Stimulated activated effector memory CD8-positive, alpha-beta T cell treated with anti-CD3 and anti-CD28 coated beads, Interleukin-12 subunit alpha, Interleukin-12 subunit beta, amount 100 ng/mL, for 72 hours (primary cell): ENCODE results near the gene OBSCN.

Experiments
- ATAC-seq: fragments of 150-1000 bp; cut with Tn5 transposase; 2 replicates; pipeline ENCODE4 v1.10.0; 2021
- DNase-seq, 2 donors: peaks; one replicate each; pipeline ENCODE4 v3.0.0; 2021 to 2022; ENCODE audit warnings: low spot score in 2 of 2
- H3K27ac Mint-ChIP-seq: one replicate; pipeline ENCODE4 v1.8.0; 2022; ENCODE audit warnings: mild to moderate bottlenecking, mixed read lengths
- H3K36me3 Mint-ChIP-seq: one replicate; pipeline ENCODE4 v1.8.0; 2022; ENCODE audit warnings: mild to moderate bottlenecking, mixed read lengths
- H3K4me1 Mint-ChIP-seq: one replicate; pipeline ENCODE4 v1.8.0; 2022; ENCODE audit warnings: mixed read lengths
- H3K4me3 Mint-ChIP-seq: one replicate; pipeline ENCODE4 v1.8.0; 2022; ENCODE audit warnings: mild to moderate bottlenecking, mixed read lengths
- H3K9me3 Mint-ChIP-seq: one replicate; pipeline ENCODE4 v1.8.0; 2022; ENCODE audit warnings: mixed read lengths

Gene OBSCN

GRCh38 chr1:228308628-228309325 lies 100.9 kb downstream of the OBSCN start:
- Mint-ChIP-seq H3K4me3 (no peak overlapping the region), H3K4me1 (no peaks in the 10 kb centered on the region), H3K36me3 (no peaks in the 10 kb centered on the region), H3K9me3 (peaks cover 3% of the 10 kb centered on the region), H3K27ac (no peak overlapping the region)
- ATAC-seq (no peak), DNase-seq (no peak)

DNA sequence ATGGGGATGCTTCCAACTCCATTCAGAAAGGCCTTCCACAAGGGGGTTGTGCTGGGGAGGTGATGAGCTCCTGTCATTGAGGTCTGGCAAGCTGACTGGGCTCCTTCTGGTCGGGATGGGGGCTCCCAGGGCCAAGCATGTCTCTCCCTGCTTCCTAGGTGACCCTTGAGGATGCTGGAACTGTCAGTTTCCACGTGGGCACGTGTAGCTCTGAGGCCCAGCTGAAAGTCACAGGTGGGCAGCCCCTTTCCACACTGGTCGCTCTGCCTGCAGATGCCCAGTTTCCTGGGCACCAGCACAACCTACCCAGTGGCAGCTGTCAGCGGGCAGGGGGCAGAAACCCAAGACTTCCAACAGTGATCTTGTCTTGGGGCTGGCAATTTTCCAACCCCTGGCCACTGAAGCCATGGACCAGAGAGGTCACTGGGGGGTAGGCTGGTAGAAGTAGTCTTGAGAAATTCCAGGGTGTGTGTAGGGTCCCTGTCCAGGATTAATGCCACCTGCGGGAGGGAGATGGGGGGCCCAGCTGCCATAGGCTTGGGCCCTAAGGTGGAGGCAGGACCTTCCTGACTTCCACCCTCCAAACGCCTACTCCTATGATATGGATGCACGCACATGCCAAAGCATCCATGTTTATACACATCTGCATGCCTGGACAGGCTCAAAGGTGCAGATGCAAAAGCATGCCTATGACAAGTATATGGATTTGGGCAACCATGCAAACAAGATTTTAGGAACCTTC lies 101.7 kb downstream of the OBSCN start:
- H3K4me1 Mint-ChIP-seq, result no peaks in the 10 kb centered on the region
- H3K27ac Mint-ChIP-seq, result no peak overlapping the region
- H3K4me3 Mint-ChIP-seq, result no peak overlapping the region
- H3K9me3 Mint-ChIP-seq, result no peaks in the 10 kb centered on the region
- no peak for ATAC-seq
- no peaks in the 10 kb centered on the region for H3K36me3 Mint-ChIP-seq
- no peak for DNase-seq

- ATAC-seq (no peak), DNase-seq (no peak)
- Mint-ChIP-seq H3K4me3 (no peak overlapping the region), H3K36me3 (no peaks in the 10 kb centered on the region), H3K9me3 (no peaks in the 10 kb centered on the region), H3K4me1 (no peaks in the 10 kb centered on the region), H3K27ac (no peak overlapping the region)
These were observed 102.4 kb downstream of the OBSCN start for GRCh38 chr1:228310162-228310792.

GRCh38 chr1:228311091-228311490 lies 103.2 kb downstream of the OBSCN start:
- Mint-ChIP-seq H3K4me3 (no peak overlapping the region), H3K36me3 (no peaks in the 10 kb centered on the region), H3K27ac (no peak overlapping the region), H3K4me1 (no peaks in the 10 kb centered on the region), H3K9me3 (no peaks in the 10 kb centered on the region)
- no peak for ATAC-seq
- no peak for DNase-seq

GRCh38 chr1:228312136-228312764 lies 104.4 kb downstream of the OBSCN start:
- Mint-ChIP-seq H3K27ac (no peak overlapping the region), H3K4me3 (no peak overlapping the region), H3K9me3 (no peaks in the 10 kb centered on the region), H3K36me3 (no peaks in the 10 kb centered on the region), H3K4me1 (no peaks in the 10 kb centered on the region)
- ATAC-seq (no peak), DNase-seq (no peak)

GRCh38 chr1:228313536-228314277 lies 105.9 kb downstream of the OBSCN start:
- no peaks in the 10 kb centered on the region for H3K36me3 Mint-ChIP-seq
- ATAC-seq (no peak), DNase-seq (no peak)
- no peaks in the 10 kb centered on the region for H3K4me1 Mint-ChIP-seq
- H3K27ac Mint-ChIP-seq, result no peak overlapping the region
- no peaks in the 10 kb centered on the region for H3K9me3 Mint-ChIP-seq
- no peak overlapping the region for H3K4me3 Mint-ChIP-seq

- DNase-seq (no peak), ATAC-seq (no peak)
- no peaks in the 10 kb centered on the region for H3K9me3 Mint-ChIP-seq
- H3K27ac Mint-ChIP-seq, result no peak overlapping the region
- H3K4me3 Mint-ChIP-seq, result no peak overlapping the region
- H3K4me1 Mint-ChIP-seq, result no peaks in the 10 kb centered on the region
- H3K36me3 Mint-ChIP-seq, result no peaks in the 10 kb centered on the region
These were observed 106.4 kb downstream of the OBSCN start for GRCh38 chr1:228314315-228314657.

DNA sequence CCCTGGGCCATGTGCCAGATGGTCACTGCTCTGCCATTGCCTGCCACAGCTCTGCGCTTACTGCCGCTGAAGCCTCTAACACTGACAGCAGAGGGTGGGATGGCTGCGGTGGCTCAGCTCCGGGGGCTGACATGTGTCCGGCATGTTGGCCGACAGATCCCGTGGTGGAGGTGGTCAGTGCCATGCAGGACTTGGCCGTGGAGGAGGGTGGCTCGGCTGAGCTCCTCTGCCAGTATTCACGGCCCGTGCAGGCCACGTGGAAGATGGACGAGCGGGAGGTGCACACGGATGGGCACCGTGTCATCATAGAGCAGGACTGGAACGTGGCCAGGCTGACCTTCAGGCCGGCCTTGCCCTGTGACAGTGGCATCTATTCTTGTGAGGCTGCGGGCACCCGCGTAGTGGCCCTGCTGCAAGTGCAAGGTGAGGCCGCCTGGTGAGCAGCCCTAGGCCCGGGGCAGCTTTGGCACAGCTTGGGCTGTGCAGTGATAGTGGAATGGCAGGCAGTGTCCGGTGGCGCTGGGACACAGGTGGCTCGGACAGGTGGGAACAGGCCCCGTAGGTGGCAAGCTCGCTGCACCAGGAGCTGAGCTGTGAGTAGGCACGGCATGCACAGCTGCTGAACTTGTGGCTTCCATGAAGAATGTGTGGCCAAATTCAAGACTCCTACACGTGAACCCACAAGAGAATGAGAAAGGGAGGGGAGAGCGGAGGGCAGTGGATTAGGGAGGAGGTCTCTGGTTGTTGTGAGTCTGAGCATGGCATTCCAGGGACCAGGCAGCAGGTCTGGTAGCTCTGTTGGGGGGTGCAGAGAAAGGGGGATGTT lies 107.0 kb downstream of the OBSCN start:
- Mint-ChIP-seq H3K4me3 (no peak overlapping the region), H3K9me3 (no peaks in the 10 kb centered on the region)
- DNase-seq, result no peak

DNA sequence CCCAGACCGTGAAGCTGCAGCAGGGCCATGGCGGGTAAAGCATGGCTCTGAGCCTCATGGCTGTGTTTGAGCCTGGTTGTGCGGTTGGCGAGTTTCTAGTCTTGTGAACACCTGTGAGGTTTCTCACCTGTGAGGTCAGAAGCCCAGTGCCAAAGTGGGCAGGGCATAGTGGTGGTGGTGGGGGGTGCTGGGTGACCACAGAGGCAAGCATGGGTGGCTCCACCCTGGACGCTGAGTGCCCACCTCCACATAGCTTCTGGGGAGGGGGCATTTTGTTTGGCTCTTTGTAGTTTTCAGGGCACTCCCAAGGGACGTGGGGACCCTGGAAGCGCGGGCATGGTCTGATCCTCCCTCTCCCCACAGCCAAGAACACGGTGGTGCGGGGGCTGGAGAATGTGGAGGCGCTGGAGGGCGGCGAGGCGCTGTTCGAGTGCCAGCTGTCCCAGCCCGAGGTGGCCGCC lies 107.7 kb downstream of the OBSCN start:
- Mint-ChIP-seq H3K36me3 (no peaks in the 10 kb centered on the region), H3K4me1 (no peaks in the 10 kb centered on the region), H3K4me3 (no peak overlapping the region), H3K9me3 (no peaks in the 10 kb centered on the region), H3K27ac (no peak overlapping the region)
- DNase-seq, result no peak
- ATAC-seq, result no peak

More for the DNA sequence above, 107.0 kb downstream of the OBSCN start:
- Mint-ChIP-seq H3K4me1 (no peaks in the 10 kb centered on the region), H3K27ac (no peak overlapping the region), H3K36me3 (no peaks in the 10 kb centered on the region)
- no peak for ATAC-seq

DNA sequence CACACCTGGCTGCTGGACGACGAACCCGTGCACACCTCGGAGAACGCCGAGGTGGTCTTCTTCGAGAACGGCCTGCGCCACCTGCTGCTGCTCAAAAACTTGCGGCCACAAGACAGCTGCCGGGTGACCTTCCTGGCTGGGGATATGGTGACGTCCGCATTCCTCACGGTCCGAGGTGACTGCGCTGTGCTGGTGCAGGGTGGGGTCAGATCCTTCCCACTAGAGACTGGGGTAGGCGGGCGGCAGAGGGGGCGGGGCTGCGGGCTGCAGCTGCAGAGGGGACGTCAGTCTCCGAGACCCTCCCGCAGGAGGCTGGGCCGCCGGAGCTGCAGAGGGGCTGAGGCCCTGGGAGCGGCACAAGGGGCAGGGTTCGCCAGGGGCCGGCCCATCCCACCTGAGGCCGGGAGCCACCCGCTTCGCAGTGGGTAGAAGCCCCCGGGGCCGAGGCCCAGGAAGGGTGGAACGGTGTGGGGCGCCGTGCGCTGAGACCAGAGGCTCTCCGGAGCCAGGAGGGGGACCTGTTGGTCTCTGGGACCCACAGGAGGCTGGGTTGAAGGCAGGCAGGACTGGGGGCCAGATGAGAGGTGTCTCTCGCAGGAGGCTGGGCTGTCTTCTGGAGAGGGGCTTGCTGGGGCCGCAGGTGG lies 108.2 kb downstream of the OBSCN start:
- DNase-seq, result no peak
- ATAC-seq, result no peak
- no peaks in the 10 kb centered on the region for H3K4me1 Mint-ChIP-seq
- no peaks in the 10 kb centered on the region for H3K9me3 Mint-ChIP-seq
- H3K4me3 Mint-ChIP-seq, result no peak overlapping the region
- no peak overlapping the region for H3K27ac Mint-ChIP-seq
- no peaks in the 10 kb centered on the region for H3K36me3 Mint-ChIP-seq

DNA sequence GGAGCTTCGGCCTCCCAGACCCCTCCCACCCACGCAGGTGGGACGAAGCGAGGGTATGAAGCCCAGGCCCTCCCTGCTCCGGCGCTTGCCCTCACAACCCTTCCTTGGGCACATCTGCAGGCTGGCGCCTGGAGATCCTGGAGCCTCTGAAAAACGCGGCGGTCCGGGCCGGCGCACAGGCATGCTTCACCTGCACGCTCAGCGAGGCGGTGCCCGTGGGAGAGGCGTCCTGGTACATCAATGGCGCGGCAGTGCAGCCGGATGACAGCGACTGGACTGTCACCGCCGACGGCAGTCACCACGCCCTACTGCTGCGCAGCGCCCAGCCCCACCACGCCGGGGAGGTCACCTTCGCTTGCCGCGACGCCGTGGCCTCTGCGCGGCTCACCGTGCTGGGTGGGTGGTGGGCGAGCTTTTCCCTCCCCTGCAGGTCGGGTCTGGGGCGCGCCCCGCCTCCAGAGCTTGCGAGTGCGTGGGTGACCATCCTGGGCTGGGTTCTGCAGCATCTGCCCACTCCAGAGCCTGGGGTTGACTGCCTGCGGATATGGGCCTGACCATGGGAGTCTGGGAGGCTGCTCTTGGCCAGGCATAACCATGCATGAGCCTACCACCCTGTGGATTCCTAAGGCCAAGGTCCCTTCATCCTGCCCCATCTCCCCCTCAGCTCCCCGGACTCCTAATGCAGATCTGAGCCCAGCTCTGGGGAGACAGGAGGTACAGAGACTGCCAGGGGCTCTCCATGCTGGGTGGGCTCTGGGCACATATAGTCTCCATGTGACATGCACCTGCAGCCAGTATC lies 108.9 kb downstream of the OBSCN start:
- Mint-ChIP-seq H3K27ac (no peak overlapping the region), H3K4me3 (no peak overlapping the region)

DNA sequence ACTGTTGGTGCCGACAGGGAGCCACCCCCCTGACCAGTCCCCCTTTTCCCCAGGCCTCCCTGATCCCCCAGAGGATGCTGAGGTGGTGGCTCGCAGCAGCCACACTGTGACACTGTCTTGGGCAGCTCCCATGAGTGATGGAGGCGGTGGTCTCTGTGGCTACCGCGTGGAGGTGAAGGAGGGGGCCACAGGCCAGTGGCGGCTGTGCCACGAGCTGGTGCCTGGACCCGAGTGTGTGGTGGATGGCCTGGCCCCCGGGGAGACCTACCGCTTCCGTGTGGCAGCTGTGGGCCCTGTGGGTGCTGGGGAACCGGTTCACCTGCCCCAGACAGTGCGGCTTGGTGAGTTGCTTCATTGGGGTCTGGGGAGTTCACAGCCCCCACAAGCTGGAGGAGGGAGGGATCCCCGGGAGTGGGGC lies 109.6 kb downstream of the OBSCN start:
- Mint-ChIP-seq H3K4me3 (no peak overlapping the region), H3K9me3 (no peaks in the 10 kb centered on the region), H3K27ac (no peak overlapping the region), H3K36me3 (no peaks in the 10 kb centered on the region), H3K4me1 (no peaks in the 10 kb centered on the region)
- ATAC-seq (no peak), DNase-seq (no peak)

More for the DNA sequence above, 108.9 kb downstream of the OBSCN start:
- peak; percentile 6 for ATAC-seq
- no peak for DNase-seq
- Mint-ChIP-seq H3K36me3 (no peaks in the 10 kb centered on the region), H3K4me1 (no peaks in the 10 kb centered on the region), H3K9me3 (no peaks in the 10 kb centered on the region)
